Activated T-cell treated with anti-CD3 and anti-CD28 coated beads for 48 hours (primary cell): ENCODE data around the gene ZNF70.
"Not testable (repeated sequence)": the region's sequence is repeated elsewhere in the genome, so short reads cannot be mapped to it uniquely, and the experiment has no call there.

Source experiments
- DNase-seq: peaks from one replicate; pipeline ENCODE4 v3.0.0-alpha.2; 2020; ENCODE audit warnings: low read depth

The ZNF70 gene

DNA sequence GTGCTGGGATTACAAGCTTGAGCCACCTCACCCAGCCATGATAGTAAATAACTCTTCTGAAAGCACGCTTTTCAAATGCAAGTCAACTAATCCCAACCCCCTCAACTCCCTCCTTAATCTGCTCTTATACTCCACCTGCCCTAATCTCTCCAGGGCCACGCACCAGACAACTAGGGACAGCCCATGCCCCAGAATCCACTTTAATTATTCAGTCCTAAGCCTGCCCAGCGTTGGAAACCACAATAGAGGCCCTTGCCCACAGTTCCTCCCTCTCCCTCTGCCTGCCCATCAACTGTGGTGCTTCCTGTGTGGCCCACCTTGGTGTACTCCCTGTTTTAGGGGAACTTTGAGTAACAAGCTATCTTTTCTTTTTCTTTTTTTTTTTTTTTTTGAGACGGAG lies 6.0 kb upstream of the ZNF70 start:
- no peak for DNase-seq

GRCh38 chr22:23755711-23756110 lies 4.8 kb upstream of the ZNF70 start:
- DNase-seq: no peak

GRCh38 chr22:23754980-23755636 lies 4.2 kb upstream of the ZNF70 start:
- DNase-seq: no peak

- DNase-seq: no peak
Measured at GRCh38 chr22:23754220-23754919, 3.5 kb upstream of the ZNF70 start, which contains the start of gene VPREB3. VPREB3 (minus strand) TSS chr22:23754425; CDS start chr22:23754363, 62 bp downstream.

DNA sequence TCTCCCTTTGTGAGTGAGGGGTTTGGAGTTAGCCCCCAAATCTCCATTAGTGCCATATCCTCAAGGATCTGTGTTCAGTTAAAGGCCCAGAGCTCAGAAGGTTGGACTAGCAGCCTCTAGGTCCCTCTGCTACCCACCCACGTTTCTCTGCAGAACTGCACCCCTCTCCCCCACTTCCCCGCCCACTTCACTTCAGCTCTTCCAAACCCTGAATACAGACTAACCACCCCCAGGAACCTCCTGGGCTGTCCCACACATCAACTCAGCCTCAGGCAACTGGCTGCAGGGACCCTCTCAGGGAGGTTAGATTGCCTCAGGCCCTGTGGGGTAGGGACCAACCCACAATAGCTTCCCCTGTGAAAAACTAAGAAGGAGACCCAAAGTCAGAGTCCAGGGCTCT lies 2.5 kb upstream of the ZNF70 start:
- no peak for DNase-seq

- DNase-seq: no peak
Measured at GRCh38 chr22:23752750-23753149, 1.8 kb upstream of the ZNF70 start.

DNA sequence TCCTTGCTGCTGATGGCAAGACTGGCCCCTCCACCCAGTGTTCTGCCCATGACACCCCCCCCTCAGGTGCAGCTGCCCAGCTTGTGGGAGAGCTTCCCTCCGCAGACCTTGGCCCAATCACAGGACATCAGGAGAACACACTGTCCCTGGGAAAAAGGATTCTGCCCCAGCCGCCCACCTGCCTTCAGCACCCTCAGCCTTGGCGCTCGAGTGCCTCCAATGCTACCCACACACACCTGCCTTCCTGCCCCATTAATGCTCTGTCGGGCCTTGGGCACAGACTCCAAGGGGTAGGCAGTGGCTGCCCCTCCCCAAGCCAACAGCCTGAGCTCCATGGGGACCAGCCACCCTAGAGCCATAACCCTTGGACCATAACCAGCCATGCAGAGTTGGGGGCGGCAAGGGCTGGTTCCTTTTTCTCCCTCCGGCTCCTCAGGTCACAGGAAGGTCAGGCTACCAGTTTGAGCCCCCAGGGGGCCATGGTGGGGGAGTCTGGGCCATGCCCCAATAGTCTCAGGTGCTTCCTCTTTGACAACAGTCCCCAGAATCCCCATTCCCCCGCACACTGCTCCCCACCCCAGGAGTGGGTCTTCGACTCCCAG lies 1.3 kb upstream of the ZNF70 start:
- no peak for DNase-seq

- no peak for DNase-seq
Measured at GRCh38 chr22:23751441-23751996, 607 bp upstream of the ZNF70 start.

- DNase-seq: no peak
Measured at GRCh38 chr22:23750367-23750713, 572 bp downstream of the ZNF70 start.

GRCh38 chr22:23749841-23750301 lies 1.0 kb downstream of the ZNF70 start:
- no peak for DNase-seq

DNA sequence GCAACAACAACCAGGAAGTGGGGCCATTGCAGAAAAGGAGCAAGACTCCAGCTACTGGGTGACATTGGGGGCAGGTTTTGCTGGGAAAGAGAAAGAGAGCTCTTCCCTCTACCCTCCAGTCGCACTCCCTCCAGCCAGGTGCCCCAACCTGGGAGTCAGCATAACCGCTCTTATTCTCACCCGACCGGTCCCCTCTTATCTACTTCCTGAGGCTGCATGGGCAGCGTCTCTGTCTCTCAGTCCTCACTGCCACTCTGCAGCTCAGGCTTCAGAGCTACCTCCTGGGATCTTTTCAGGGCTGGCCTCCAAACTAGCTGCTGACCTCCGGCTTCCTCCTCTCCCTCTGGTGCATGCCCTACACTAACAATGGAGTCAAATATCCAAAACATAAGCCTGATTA lies 5.1 kb downstream of the ZNF70 start:
- no peak for DNase-seq

DNA sequence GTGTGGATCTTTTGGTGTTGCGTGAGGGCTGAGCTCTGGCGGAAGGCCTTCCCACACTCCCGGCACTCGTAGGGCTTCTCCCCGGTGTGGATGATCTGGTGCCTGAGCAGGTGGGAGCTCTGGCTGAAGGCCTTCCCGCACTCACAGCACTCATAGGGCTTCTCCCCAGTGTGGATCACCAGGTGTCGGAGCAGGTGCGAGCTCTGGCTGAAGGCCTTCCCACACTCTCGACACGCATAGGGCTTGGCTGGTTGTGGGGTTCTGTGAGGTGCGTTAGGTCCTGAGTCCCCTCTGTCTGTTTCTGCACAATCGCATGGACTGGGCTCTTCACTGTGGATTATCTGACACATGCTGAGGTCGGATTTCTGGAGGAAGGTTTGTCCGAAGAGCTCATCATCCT lies 6.4 kb downstream of the ZNF70 start:
- no peak for DNase-seq

DNA sequence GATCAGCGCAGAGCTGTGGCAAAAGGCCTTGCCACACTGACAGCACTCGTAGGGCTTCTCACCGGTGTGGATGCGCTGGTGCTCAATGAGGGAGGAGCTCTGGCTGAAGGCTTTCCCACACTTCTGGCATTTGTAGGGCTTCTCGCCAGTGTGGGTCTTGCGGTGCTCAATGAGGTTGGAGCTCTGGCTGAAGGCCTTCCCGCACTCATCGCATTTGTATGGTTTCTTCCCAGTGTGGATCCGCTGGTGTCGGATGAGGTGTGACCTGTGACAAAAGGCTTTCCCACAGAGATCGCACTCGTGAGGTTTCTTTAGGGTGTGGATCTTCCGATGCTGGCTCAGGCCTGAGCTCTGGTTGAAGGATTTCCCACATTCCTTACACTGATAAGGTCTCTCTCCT lies 6.9 kb downstream of the ZNF70 start:
- no peak for DNase-seq

GRCh38 chr22:23743303-23743705 lies 7.6 kb downstream of the ZNF70 start:
- no peak for DNase-seq

GRCh38 chr22:23742505-23743264 lies 8.2 kb downstream of the ZNF70 start:
- DNase-seq: no peak

DNA sequence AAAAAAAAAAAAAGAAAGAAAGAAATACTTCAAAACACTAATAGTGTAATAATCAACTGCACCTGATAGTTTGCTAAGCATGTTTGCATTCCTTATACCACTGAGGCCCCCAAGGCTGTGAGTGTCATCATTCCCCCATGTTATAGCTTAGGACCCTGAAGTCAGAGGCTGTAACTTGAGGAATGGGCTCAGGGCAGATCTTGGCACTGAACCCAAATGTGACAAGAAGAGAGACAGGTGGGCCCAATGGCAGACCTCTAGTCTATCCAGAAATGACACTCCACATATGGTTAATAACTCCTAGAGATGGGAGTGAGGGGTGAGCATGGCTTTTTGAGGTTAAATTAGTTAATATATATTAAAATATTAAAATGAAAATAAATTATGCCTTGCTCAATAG lies 13.2 kb downstream of the ZNF70 start:
- DNase-seq: no peak

DNA sequence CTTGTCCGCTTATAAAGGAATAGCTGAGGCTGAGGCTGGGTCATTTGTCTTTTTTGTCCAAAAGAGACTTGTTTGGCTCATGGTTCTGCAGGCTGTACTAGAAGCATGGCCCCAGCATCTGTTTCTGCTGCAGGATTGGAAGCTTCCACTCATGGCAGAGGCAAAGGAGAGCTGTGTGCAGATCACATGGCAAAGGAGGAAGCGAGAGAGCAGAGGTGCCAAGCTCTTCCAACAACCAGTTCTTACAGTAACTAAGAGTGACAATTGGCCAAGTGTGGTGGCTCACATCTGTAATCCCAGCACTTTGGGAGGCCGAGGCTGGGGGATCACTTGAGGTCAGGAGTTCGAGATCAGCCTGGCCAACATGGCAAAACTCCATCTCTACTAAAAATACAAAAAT lies 22.8 kb downstream of the ZNF70 start:
- DNase-seq: not testable (repeated sequence)

DNA sequence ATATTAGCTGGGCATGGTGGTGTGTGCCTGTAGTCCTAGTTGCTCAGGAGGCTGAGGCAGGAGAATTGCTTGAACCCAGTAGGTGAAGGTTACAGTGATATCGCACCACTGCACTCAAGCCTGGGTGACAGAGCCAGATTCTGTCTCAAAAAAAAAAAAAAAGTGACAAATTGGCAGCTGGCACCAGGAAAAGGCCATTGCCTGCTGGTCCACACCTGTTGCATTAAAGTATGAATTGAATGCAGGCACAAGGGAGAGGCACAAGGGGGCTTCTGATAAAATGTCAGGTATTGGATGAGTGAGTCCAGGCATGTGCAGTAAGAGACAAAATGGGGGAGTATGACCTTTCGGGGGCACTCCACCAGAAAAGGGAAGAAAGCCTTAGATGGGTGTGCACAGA lies 28.2 kb downstream of the ZNF70 start:
- no peak for DNase-seq

GRCh38 chr22:23722160-23722559 lies 28.8 kb downstream of the ZNF70 start:
- no peak for DNase-seq

GRCh38 chr22:23720855-23721254 lies 30.1 kb downstream of the ZNF70 start:
- no peak for DNase-seq

DNA sequence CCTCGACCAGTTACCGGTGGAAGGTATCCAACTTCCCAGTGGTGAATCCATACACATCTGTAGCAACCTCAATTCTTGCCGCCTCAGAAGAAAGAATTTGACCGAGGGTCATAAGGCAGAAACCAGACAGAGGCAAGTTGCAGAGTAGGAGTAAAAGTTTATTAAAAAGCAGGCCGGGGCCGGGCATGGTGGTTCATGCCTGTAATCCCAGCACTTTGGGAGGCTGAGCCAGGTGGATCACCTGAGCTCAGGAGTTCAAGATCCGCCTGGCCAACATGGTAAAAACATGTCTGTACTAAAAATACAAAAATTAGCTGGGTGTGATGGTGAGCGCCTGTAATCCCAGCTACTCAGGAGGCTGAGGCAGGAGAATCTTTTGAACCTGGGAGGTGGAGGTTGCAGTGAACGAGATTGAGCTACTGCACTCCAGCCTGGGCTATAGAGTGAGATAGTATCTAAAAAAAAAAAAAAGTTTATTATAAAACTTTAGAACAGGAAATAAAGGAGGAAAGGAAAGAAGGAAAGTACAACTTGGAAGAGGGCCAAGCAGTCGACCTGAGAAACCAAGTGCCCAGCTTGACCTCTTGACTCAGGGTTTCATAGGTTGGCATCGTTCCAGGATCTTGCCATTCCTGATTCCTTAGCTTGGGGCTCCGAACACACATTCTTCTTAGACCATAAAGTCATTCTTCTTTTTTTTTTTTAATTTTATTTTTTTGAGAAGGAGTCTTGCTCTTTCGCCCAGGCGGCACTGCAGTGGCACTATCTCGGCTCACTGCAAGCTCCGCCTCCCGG lies 32.3 kb downstream of the ZNF70 start:
- DNase-seq: no peak
